Breast epithelium (tissue), 3 donors: ENCODE results near the gene SOHLH2.

Source experiments
- CTCF ChIP-seq, 3 donors: fragments of 450-650 bp; IDR thresholded peaks; one replicate each; pipeline ENCODE4 v1.5.1; 2016 to 2017; ENCODE audit warnings: antibody characterized with exemption in 3 of 3, mild to moderate bottlenecking in 3 of 3, moderate library complexity in 3 of 3
- POLR2A ChIP-seq: fragments of 450-650 bp; IDR thresholded peaks from one replicate; pipeline ENCODE4 v1.6.1; 2016; ENCODE audit warnings: antibody characterized with exemption, mild to moderate bottlenecking, moderate library complexity

- TF ChIP-seq CTCF (IDR thresholded peaks at IDR 0.05) (no peak), POLR2A (no peak)
These were observed 54.1 kb downstream of the SOHLH2 start for GRCh38 chr13:36160297-36160696.
